ENCODE data around the gene ATP8B1. TPM values are rescaled to one million over a fixed set of nuclear protein-coding genes. Genes with fewer than 3 reads are reported as not detected.

ATP8B1 gene
- total RNA-seq, 1 experiment from 2014 or later, result 1.1 TPM

DNA sequence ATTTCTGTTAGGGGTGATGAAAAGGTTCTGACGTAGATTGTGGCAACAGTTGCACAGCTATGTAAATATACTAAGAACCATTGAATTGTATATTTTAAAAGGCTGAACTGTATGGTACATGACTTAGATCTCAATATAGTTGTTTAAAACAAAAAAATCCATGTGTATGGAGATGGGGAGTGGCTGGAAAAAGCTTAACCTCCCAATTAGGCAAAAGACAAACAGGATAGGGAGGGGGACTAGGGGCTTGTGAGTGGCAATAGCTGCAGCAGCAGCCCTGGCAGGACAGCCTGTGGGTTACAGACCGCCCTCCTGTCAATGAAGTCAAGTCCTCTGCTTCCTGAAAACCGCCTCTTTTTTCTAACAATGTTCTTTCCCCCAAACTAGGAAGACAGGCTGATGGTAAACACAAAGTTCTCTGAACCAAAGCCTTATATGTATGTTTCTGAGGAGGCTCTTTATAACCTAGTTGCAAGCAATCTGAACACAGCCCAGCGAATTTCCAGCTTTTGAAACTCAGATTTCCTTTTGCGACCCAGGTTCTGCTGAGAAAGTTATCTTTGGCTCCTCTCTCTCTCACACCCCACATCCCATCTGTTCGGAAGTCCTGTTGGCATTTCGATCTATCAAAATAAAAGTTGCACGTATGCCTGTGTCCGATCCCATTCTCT lies 10.3 kb downstream of the ATP8B1 start:
- Histone ChIP-seq H3K27ac (ENCODE audit: insufficient read length, low read depth, low read length) (no peak overlapping the region), H3K56ac (ENCODE audit: insufficient read length, low read depth, low read length) (no peak overlapping the region), H3K9me3 (ENCODE audit: control insufficient read depth, low read depth, low read length) (no peaks in the 10 kb centered on the region), H3K9ac (ENCODE audit: extremely low read depth, insufficient read length, low read length) (no peak overlapping the region), H3K4me1 (ENCODE audit: insufficient read depth, low read length) (peaks cover 2% of the 10 kb centered on the region; the same call in 1 of the 2 replicates), H3K27me3 (ENCODE audit: insufficient read depth, low read length) (no peaks in the 10 kb centered on the region), H3K4ac (ENCODE audit: low read depth, low read length) (no peak overlapping the region), H3K79me1 (ENCODE audit: insufficient read depth, low read depth, low read length, poor library complexity, severe bottlenecking) (no peaks in the 10 kb centered on the region), H3K79me2 (ENCODE audit: insufficient read depth, low read length) (no peaks in the 10 kb centered on the region), H3K23me2 (ENCODE audit: insufficient read length, low read depth, low read length, poor library complexity, severe bottlenecking) (no peaks in the 10 kb centered on the region), H3K23ac (ENCODE audit: insufficient read length, low read depth, low read length) (no peak overlapping the region), H2BK120ac (ENCODE audit: low read depth, low read length, poor library complexity, severe bottlenecking) (no peak overlapping the region), H2BK15ac (ENCODE audit: low read depth, low read length) (no peak overlapping the region), H2BK12ac (ENCODE audit: insufficient read length, low read depth, low read length) (no peak overlapping the region), H4K91ac (ENCODE audit: insufficient read length, low read depth, low read length) (no peak overlapping the region), H3K4me2 (ENCODE audit: insufficient read depth, insufficient read length, low read length) (no peak overlapping the region), H4K20me1 (ENCODE audit: control insufficient read depth, insufficient read depth, insufficient read length) (no peaks in the 10 kb centered on the region), H3K18ac (ENCODE audit: insufficient read length, low read depth, low read length) (no peak overlapping the region), H3T11ph (ENCODE audit: low read length) (no peak overlapping the region), H2BK5ac (ENCODE audit: insufficient read length, low read length) (no peak overlapping the region), H2AK5ac (ENCODE audit: insufficient read length, low read length) (no peak overlapping the region), H4K8ac (replicated peaks; ENCODE audit: insufficient read length, low read depth, low read length) (no peak overlapping the region), H3K14ac (ENCODE audit: insufficient read depth, low read length) (peak overlapping the region; percentile 56; the same call in 1 of the 2 replicates), H2BK20ac (ENCODE audit: low read depth, low read length, poor library complexity, severe bottlenecking) (no peak overlapping the region), H2AFZ (ENCODE audit: low read length) (no peak overlapping the region), H4K5ac (ENCODE audit: insufficient read length, low read depth, low read length) (no peak overlapping the region)
- Mint-ChIP-seq H3K9me3 (peaks cover 2 to 4% of the 10 kb centered on the region in 2 experiments; a peak in 2 of 5 replicates), H3K27ac (no peak overlapping the region), H3K36me3 (ENCODE audit: insufficient read depth in 1 of 3, low read depth in 3 of 3) (peaks cover 0 to 2% (median 0%) of the 10 kb centered on the region in 3 experiments; a peak in 2 of 7 replicates), H3K4me3 (no peak overlapping the region), H3K4me1 (peaks cover 6 to 13% of the 10 kb centered on the region in 2 experiments), H3K27me3 (ENCODE audit: low read depth) (peaks cover 11% of the 10 kb centered on the region)
- no CpG with 5 or more reads among the region's 9 CpGs for whole genome bisulfite sequencing (ENCODE audit: extremely low coverage, insufficient read length, low lambda C conversion rate)
- TF ChIP-seq CTCF (conservative IDR thresholded peaks at IDR 0.05), result no peak
- DNase-seq, result no peak

All from H9 (cell line).